Measurements from ENCODE around the gene ZFYVE28.

- TF ChIP-seq, protein P1, sequence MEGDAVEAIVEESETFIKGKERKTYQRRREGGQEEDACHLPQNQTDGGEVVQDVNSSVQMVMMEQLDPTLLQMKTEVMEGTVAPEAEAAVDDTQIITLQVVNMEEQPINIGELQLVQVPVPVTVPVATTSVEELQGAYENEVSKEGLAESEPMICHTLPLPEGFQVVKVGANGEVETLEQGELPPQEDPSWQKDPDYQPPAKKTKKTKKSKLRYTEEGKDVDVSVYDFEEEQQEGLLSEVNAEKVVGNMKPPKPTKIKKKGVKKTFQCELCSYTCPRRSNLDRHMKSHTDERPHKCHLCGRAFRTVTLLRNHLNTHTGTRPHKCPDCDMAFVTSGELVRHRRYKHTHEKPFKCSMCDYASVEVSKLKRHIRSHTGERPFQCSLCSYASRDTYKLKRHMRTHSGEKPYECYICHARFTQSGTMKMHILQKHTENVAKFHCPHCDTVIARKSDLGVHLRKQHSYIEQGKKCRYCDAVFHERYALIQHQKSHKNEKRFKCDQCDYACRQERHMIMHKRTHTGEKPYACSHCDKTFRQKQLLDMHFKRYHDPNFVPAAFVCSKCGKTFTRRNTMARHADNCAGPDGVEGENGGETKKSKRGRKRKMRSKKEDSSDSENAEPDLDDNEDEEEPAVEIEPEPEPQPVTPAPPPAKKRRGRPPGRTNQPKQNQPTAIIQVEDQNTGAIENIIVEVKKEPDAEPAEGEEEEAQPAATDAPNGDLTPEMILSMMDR (IDR thresholded peaks at IDR 0.05; ENCODE audit: low read depth, low read length, poor library complexity, severe bottlenecking): no peak
- TF ChIP-seq EZH2phosphoT487 (IDR thresholded peaks at IDR 0.05; ENCODE audit: borderline replicate concordance, low read length): no peak
Observed at GRCh38 chr4:2446656-2447564, 28.5 kb upstream of the ZFYVE28 start.
